ENCODE data around the gene DLG2.

Gene DLG2

DNA sequence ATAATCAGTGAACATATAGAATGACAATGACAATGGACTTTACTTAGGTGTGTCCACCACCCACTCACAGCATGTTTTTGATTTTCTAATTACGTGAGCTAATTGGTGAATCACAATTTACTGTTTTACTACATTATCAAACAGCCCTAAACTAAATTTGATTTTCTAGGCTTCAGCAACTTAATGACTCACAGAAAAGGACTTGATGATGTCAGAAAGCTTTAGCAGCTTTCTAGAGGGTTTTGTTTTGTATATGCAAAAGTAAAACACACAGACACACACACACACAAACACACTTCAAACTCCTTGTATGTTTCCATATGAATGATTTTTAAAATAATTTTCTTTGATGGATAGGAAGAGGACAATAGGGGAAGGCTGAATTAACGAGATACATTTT is 1462.4 kb downstream of the DLG2 start:
- TF ChIP-seq, protein P1, sequence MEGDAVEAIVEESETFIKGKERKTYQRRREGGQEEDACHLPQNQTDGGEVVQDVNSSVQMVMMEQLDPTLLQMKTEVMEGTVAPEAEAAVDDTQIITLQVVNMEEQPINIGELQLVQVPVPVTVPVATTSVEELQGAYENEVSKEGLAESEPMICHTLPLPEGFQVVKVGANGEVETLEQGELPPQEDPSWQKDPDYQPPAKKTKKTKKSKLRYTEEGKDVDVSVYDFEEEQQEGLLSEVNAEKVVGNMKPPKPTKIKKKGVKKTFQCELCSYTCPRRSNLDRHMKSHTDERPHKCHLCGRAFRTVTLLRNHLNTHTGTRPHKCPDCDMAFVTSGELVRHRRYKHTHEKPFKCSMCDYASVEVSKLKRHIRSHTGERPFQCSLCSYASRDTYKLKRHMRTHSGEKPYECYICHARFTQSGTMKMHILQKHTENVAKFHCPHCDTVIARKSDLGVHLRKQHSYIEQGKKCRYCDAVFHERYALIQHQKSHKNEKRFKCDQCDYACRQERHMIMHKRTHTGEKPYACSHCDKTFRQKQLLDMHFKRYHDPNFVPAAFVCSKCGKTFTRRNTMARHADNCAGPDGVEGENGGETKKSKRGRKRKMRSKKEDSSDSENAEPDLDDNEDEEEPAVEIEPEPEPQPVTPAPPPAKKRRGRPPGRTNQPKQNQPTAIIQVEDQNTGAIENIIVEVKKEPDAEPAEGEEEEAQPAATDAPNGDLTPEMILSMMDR (IDR thresholded peaks at IDR 0.05; ENCODE audit: low read depth, low read length): no peak
- no peak overlapping the region for H3K4me3 ChIP-seq (ENCODE audit: low read depth, low read length)

DNA sequence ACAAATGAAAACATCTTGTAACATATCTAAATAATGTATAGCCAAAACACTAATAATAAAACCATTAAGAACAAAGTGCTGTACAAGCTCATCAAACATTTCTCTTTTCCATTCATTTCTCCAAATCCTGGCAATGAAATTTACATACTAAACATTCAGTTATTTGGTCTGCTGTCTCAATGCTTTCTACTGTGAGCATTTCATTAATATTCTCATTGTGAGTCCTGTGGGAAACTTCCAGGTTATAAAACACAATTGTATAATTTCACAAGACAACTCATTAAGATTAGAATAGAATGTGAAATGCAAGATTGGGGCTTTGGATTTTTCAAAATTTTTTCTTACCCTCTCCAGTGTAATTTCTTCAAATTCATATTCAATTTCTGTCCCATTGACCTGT is 1464.0 kb downstream of the DLG2 start:
- TF ChIP-seq, protein P1 (IDR thresholded peaks at IDR 0.05; ENCODE audit: low read depth, low read length): no peak

DNA sequence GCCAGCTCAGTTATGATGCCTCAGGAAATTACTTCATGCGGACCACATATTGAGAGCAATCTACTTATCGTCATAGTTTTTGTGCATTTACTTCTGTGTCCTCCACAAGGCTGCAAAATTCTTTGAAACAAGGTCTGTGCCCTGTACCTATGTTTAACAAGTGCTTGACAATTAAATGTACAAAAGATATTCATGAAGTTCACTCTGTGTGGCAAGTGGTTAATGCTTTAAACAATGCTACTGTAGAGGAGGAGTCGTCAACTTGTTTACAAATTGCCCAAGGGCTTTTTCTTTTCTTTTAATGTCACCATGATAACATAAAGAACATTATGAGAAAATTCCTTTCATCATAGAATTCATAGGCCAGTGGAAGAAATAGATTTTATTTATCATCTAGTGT is 1469.5 kb downstream of the DLG2 start:
- no peak overlapping the region for H3K4me3 ChIP-seq (ENCODE audit: low read depth, low read length)

More for the DNA sequence above, 1464.0 kb downstream of the DLG2 start:
- no peak overlapping the region for H3K4me3 ChIP-seq (ENCODE audit: low read depth, low read length)

DNA sequence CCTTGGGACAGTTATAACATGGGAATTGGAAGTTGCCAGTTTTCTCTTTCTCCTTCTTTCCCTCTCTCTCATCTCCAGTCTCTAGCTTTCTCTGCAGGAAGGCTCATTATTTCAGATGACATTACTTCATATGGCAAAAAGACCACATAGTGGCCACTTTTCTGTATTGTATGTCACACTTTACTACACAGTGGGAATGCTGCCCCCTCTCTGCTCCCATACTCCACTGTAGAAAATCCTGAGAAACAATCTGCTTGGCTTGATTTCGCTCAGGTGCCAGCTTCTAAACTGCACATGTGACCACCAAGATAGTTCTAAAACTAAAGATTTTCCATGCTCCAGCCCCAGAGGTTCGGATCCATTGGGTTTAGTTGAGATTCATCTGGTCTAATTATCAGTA is 1480.3 kb downstream of the DLG2 start:
- TF ChIP-seq, protein P1 (IDR thresholded peaks at IDR 0.05; ENCODE audit: low read depth, low read length): no peak
- no peak overlapping the region for H3K4me3 ChIP-seq (ENCODE audit: low read depth, low read length)

More for the DNA sequence above, 1469.5 kb downstream of the DLG2 start:
- TF ChIP-seq, protein P1 (IDR thresholded peaks at IDR 0.05; ENCODE audit: low read depth, low read length): no peak

DNA sequence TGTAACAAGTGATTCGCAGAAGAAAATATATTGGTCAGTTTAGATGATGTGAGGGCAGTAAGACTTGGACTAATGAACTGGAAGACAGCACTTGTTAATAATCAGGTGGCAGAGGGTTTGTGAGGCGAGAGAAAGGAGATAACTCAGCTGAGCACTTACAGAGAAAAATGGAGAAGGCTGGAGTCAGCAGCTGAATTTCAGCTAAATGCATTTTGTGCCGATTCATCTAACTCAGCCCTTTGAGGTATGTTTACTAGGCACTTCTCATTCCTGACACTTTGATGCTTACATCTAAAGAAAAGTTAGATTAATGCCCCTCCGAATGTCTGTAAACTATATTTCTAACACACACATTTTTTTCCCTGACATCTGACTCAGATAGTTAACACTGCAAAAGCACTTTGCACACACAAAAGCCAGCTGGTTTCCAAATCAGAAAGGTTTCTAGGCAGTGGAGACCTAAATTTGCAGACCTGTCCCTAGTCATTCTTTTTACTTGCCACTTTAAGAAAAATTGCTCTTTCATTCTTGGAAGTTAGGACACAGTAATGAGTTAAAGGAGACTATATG is 1481.4 kb downstream of the DLG2 start:
- no peak overlapping the region for H3K4me3 ChIP-seq (ENCODE audit: low read depth, low read length)
- TF ChIP-seq, protein P1 (IDR thresholded peaks at IDR 0.05; ENCODE audit: low read depth, low read length): no peak

DNA sequence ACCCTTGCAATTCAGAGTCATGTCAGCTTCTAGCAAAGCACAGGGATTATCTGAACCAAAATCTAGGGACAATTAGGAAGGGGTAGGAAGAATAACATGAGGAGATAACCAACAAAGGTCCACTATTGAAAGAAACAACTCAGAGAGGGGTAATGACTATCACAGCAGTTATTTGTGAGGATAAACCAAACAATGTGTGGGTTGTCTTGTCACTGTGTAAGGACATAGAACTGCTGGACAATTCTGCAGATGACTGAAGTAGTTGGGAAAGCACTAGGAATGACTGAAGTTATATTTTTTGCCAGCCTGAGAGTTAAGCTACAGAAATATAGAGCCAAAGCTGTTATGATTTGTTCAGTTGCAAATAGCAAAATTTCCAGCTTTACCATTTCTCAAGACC is 1482.6 kb downstream of the DLG2 start:
- TF ChIP-seq, protein P1 (IDR thresholded peaks at IDR 0.05; ENCODE audit: low read depth, low read length): no peak
- H3K4me3 ChIP-seq (ENCODE audit: low read depth, low read length): no peak overlapping the region

DNA sequence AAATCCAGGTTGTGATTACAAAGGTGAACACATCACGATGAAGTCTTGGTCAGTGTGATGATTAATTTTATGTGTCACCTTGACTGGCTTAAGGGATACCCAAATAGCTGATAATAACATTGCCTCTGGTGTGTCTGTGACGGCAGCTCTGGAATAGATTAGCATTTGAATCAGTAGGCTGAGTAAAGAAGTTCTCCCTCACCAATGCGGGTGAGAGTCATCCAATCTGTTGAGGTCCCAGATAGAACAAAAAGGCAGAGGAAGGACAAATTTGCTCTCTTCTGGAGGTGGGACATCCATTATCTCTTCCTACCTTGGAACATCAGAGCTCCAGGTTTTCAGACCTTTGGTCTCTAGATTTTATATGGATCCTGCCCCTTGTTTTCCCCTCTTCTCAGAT is 1484.7 kb downstream of the DLG2 start:
- H3K4me3 ChIP-seq (ENCODE audit: low read depth, low read length): no peak overlapping the region
- TF ChIP-seq, protein P1 (IDR thresholded peaks at IDR 0.05; ENCODE audit: low read depth, low read length): no peak

Measured in WI38 (cell line).